Measurements from ENCODE around the gene OR10V1. TPM values are rescaled to one million over a fixed set of nuclear protein-coding genes. Genes with fewer than 3 reads are reported as not detected.

The OR10V1 gene
- total RNA-seq, 4 donors from 2014 or later = not detected

DNA sequence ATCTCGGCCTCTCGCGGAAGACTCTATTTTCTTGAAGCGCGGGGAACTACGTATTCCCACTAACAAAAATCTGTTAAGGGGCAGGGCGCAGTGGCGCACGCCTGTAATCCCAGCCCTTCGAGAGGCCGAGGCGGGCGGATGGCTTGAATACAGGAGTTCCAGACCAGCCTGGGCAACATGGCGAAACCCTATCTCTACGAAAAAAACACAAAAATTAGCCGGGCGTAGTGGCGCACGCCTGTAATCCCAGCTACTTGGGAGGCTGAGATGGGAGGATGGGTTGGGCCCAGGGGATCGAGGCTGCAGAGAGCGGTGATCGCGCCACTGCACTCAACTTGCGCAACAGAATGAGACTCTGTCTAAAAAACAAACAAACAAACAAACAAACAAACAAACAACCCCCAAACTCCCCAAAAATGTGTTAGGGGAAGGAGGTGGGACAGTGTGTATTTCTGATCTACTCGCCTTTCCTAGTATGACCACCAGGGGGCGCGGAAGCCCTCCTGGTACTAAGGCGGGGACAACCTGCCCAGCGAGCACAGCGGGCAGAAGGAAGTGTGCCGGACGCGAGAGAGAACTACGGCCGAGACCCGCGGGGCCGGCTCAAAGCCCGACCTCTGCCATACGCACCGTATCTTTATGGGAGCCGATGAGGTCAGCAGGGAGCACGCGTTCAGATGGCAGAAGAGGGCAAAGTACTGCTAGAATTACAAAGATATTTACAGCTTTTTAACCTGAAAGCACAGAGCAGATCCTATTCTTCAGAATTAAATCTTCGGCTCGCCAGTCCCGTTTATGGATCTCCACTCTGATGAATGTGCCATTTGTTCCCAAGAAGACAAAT lies 40.2 kb upstream of the OR10V1 start:
- peak; percentile 69 for ATAC-seq
- 15 to 32% methylated on average over 15 to 35 of the region's 47 CpGs for WGBS, 2 donors (ENCODE audit: low coverage in 1 of 2)

DNA sequence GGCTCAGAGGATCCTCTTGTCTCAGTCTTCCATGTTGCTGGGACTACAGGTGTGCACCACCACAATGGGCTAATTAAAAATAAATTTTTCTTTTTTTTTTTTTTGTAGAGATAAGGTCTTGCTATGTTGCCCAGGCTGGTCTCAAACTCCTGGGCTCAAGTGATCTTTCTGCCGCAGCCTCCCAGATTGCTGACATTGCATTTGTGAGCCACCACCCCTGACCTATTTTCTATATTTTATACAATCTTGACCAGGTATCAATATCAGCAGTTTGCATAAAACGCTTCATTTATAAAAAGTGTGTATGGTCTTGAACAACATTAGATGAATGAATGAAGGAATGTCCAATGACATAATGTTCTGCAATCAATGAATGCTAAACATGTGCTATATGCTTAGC lies 32.5 kb upstream of the OR10V1 start:
- TF ChIP-seq POLR2A (IDR thresholded peaks at IDR 0.05) (no peak), EP300 (IDR thresholded peaks at IDR 0.05) (no peak), POLR2AphosphoS5 (IDR thresholded peaks at IDR 0.05) (no peak)
- TF ChIP-seq, protein P1, sequence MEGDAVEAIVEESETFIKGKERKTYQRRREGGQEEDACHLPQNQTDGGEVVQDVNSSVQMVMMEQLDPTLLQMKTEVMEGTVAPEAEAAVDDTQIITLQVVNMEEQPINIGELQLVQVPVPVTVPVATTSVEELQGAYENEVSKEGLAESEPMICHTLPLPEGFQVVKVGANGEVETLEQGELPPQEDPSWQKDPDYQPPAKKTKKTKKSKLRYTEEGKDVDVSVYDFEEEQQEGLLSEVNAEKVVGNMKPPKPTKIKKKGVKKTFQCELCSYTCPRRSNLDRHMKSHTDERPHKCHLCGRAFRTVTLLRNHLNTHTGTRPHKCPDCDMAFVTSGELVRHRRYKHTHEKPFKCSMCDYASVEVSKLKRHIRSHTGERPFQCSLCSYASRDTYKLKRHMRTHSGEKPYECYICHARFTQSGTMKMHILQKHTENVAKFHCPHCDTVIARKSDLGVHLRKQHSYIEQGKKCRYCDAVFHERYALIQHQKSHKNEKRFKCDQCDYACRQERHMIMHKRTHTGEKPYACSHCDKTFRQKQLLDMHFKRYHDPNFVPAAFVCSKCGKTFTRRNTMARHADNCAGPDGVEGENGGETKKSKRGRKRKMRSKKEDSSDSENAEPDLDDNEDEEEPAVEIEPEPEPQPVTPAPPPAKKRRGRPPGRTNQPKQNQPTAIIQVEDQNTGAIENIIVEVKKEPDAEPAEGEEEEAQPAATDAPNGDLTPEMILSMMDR (IDR thresholded peaks at IDR 0.05) = no peak
- 85% methylated on average over 2 of the region's 2 CpGs; no CpG with 5 or more reads in 1 of the 2 donors for WGBS, 2 donors (ENCODE audit: low coverage in 1 of 2)
- Histone ChIP-seq H3K9me3 (no peaks in the 10 kb centered on the region), H3K27me3 (peaks cover 15% of the 10 kb centered on the region), H3K4me1 (no peaks in the 10 kb centered on the region), H3K36me3 (no peaks in the 10 kb centered on the region), H3K4me3 (no peak overlapping the region), H3K27ac (no peak overlapping the region)
- no peak for ATAC-seq

More for the DNA sequence above, 40.2 kb upstream of the OR10V1 start:
- peak overlapping the region; percentile 52 to 96 for H3K4me3 ChIP-seq
- peaks cover 0 to 38% (median 3%) of the 10 kb centered on the region in 3 donors for H3K4me1 ChIP-seq
- no peaks in the 10 kb centered on the region for H3K27me3 ChIP-seq
- no peaks in the 10 kb centered on the region for H3K36me3 ChIP-seq
- TF ChIP-seq, protein P1 (IDR thresholded peaks at IDR 0.05) = peak; percentile 89 to 97 (median 93)
- TF ChIP-seq POLR2AphosphoS5 (IDR thresholded peaks at IDR 0.05) = no peak
- peak overlapping the region in 3 of 4 donors; percentile 87 to 93 (median 93) for H3K27ac ChIP-seq
- no peaks in the 10 kb centered on the region for H3K9me3 ChIP-seq

DNA sequence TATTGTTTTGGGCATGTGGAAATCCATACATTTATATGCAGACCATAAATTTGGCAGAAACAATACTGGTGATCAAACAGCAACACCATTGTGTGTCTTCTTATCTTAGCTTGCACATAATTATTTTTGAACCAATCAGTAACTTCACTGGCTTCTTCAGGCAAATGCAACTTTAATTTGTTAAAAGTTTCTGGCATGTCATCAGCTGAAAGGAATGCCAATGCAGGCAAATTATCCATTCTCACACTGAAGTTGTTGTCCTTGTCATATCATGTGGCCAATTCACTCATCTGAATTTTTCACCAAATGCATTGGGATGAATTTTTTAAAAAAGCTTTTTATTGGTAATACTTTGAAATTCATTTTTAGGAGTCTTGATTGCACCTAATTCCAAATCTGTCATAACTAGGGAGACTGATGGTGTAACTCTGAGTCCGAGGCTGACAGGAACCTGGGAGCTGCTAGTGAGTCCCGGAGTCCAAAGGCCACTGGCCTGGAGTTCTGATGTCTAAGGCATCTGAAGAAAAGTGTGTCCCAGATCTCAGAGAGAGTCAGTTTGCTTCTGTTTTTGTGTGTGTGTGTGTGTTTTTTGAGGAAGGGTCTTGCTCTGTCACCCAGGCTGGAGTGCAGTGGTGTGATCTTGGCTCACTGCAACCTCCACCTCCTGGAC lies 17.4 kb upstream of the OR10V1 start:
- no peaks in the 10 kb centered on the region for H3K36me3 ChIP-seq
- no peak for ATAC-seq
- no peak overlapping the region for H3K4me3 ChIP-seq
- H3K27ac ChIP-seq = no peak overlapping the region
- 61 to 79% methylated on average over 2 of the region's 2 CpGs for WGBS, 2 donors (ENCODE audit: low coverage in 1 of 2)
- H3K9me3 ChIP-seq = no peaks in the 10 kb centered on the region
- TF ChIP-seq EP300 (IDR thresholded peaks at IDR 0.05) = no peak
- no peak for TF ChIP-seq POLR2A (IDR thresholded peaks at IDR 0.05)
- no peak for TF ChIP-seq POLR2AphosphoS5 (IDR thresholded peaks at IDR 0.05)
- H3K4me1 ChIP-seq = no peaks in the 10 kb centered on the region
- peaks cover 8% of the 10 kb centered on the region for H3K27me3 ChIP-seq

DNA sequence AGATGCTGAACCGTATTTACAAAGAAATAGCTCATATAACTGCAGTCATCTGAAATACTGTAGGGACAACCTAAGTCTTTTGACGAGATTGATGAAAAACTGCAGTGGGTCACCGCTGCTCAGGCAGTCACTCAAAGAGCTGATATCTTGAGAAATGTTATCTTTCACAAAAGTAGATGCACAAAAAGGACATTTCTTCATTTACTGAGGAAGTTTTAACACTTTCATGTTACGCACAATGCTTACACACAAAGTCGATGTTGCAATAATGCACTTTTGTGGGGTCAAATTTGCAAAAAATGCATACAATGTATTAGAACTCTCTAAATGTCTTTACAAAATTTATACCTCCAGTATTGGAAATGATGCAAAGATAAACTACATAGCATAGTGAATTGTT lies 16.2 kb upstream of the OR10V1 start:
- H3K4me1 ChIP-seq = no peaks in the 10 kb centered on the region
- 81 to 87% methylated on average over 5 of the region's 5 CpGs for WGBS, 2 donors (ENCODE audit: low coverage in 1 of 2)
- no peaks in the 10 kb centered on the region for H3K27me3 ChIP-seq
- TF ChIP-seq POLR2AphosphoS5 (IDR thresholded peaks at IDR 0.05) (no peak), POLR2A (IDR thresholded peaks at IDR 0.05) (no peak), EP300 (IDR thresholded peaks at IDR 0.05) (no peak)
- TF ChIP-seq, protein P1 (IDR thresholded peaks at IDR 0.05) = no peak
- no peaks in the 10 kb centered on the region for H3K9me3 ChIP-seq
- H3K4me3 ChIP-seq = no peak overlapping the region
- H3K27ac ChIP-seq = no peak overlapping the region
- ATAC-seq = no peak
- H3K36me3 ChIP-seq = no peaks in the 10 kb centered on the region

DNA sequence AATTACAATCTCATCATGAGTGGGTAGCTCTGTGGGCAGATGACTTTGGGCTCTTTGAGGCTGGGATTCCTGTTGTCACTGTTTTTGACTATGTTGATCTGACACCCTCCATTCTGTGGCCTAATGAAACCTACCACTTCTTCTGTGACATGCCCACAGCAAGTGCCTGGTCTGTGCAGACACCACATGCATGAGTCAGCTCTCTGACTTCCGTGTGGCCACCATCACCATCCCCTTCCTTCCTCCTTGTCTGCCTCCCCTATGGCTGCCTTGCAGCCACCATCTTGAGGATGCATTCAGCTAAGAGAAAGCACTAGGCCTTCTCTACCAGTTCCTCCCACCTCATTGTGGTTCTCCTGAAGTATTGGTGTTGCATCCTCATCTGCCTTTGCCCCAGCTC lies 15.3 kb upstream of the OR10V1 start:
- TF ChIP-seq POLR2A (IDR thresholded peaks at IDR 0.05) (no peak), EP300 (IDR thresholded peaks at IDR 0.05) (no peak)
- H3K4me3 ChIP-seq = no peak overlapping the region
- H3K9me3 ChIP-seq = no peaks in the 10 kb centered on the region
- ATAC-seq = no peak
- WGBS, 2 donors (ENCODE audit: low coverage in 1 of 2) = 36 to 83% methylated on average over 1 of the region's 1 CpG
- no peaks in the 10 kb centered on the region for H3K36me3 ChIP-seq
- H3K27me3 ChIP-seq = no peaks in the 10 kb centered on the region
- no peak overlapping the region for H3K27ac ChIP-seq
- no peaks in the 10 kb centered on the region for H3K4me1 ChIP-seq

Measured in gastroesophageal sphincter (tissue), 4 donors.